Ecto neural progenitor cell (in vitro differentiated cells): Measurements from ENCODE around the gene SPANXC.
"Not testable (repeated sequence)": the region's sequence is repeated elsewhere in the genome, so short reads cannot be mapped to it uniquely, and the experiment has no call there.

Experiments used
- DNase-seq: peaks from one replicate; pipeline ENCODE4 v3.0.0-alpha.2; 2018; ENCODE audit warnings: low spot score

Gene SPANXC, protein sequence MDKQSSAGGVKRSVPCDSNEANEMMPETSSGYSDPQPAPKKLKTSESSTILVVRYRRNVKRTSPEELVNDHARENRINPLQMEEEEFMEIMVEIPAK

DNA sequence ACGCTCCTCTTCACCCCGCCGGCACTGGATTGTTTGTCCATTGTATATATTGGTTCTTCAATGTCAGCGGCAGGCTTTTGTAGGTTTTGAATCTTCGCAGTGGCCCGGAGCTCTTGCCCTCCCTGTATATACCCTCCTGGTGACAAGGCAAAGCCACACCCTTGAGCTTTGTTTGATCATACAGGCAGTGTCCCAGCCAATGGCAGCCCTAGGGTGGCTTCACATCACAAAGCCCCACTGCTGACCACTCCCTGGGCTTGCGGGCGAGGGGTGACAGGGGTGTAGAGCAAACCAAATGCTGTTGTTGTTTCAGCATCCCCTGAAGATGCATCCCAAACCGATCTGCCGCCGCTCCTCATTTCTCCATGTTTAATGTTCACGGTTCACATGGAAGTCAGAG lies at the start of gene SPANXC:
TSS of gene SPANXC (minus strand) at position 101 of the 400 bp plus-strand sequence. CDS start at position 41, 60 bp downstream.
- not testable (repeated sequence) for DNase-seq

DNA sequence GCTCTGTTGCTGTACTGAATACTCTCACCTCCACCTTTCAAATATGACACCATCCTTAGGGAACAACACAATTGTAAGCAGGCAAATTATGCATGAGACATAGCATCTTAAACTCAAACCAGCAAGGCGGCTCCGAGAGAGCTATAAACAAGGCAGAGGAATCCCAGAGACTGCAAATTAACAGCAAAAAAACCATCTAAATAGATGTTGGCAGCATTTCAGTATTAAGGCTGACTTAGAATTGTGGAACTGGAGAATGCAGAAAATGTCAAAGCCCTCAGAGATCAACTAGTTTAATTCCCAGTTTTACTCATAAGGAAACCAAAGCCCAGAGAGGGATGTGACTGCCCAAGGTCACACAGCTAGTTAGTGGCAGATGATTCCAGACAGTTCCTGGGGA lies 37.2 kb upstream of the SPANXC start:
- no peak for DNase-seq

DNA sequence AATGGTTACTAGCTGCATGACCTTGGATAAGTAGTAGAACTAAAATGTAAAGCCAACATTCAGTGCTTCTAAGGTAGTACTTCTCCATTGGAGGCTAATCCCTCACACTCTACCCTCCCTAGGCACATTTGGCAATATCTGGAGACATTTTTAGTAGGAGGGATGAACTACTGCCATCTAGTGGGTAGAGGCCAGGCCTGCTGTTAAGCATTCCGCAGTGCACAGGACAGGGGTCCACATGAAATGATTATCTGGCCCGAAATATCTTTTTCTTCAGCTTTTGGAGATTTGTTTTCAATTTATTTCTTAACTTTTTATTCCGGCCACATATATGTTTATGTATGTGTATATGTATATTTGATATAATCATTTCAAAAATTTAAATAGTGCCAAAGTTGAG lies 36.0 kb upstream of the SPANXC start:
- DNase-seq = no peak

DNA sequence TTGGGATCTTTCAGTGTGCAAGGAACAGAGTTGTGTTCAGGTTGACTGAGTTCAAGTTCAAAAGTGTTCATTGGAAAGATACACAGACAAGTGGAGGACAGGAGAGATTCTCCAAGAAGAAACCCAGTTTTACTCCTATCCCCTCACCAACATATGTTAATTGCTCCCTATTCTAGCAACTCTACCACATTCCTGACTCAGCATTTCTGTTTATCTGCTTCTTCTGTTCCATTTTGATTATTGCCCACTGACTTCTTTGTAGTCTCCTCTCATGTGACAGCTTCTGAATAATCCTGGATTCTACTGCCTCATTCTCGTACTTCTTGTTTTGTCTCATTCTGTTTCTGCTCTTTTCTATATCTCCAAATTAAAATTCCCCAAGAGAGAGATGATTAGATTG lies 15.8 kb upstream of the SPANXC start:
- no peak for DNase-seq

DNA sequence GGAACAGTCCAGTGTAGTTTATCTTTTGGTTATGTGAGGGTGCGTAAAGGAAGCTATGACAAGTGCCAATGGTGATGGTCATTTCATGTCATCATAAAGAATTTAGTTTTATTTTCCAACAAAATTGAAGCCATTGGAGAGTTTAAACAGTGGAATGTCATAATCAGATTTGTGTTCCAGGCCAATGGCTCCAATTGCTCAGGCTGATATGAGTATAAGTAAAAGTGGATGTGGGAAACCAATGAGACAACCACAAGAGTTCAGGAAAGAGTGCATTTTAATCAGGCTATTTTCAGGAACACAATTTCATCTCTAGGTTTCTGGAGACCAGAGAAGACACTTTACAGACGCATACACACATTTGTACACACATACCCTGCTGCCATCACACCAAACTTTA lies 20.7 kb downstream of the SPANXC start:
- DNase-seq = no peak

DNA sequence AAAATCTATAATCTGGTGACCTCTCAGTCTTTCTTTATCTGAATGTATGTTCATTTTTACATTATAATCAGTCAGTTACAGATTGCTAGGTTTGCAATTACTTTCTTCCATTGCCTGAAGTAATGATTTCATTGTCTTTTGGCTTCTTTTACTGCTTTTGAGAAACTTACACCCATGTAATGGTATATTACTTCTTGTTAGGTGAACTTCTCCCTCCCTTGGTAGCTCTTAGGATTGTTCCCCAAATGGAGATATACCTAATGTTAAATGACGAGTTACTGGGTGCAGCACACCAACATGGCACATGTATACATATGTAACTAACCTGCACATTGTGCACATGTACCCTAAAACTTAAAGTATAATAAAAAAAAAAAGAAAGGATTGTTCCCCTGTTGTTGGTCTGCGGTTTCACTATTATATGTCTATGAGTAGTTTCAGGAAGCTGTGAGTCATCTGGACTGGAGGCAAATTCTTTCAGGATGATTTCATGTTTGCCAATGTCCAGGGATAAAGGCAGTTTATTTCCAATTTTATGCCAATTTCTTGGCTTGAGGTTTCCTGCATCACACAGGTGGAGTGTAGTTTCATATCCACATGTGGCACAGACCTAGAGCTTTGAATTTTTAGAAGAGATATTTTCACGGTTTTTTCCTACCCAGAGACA lies 21.8 kb downstream of the SPANXC start:
- DNase-seq = no peak

DNA sequence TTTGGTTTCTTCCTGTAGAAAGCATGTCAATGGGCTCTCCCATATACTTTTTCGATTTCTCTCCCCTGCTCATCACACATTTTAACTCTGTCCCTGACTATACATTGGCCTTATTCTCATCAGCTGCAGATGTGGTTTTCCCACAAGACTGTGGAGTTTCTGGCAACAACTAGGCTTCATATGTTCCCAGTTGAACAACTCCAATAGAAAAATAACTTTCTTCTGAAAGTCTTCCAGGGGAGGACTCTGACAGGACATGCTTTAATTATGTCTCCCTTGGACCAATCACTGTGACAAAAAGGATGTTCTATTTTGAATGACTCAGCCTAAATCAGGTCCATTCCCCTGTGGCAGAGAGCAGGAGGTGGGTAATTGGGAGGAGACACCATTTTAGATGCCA lies 28.1 kb downstream of the SPANXC start:
- DNase-seq = no peak

DNA sequence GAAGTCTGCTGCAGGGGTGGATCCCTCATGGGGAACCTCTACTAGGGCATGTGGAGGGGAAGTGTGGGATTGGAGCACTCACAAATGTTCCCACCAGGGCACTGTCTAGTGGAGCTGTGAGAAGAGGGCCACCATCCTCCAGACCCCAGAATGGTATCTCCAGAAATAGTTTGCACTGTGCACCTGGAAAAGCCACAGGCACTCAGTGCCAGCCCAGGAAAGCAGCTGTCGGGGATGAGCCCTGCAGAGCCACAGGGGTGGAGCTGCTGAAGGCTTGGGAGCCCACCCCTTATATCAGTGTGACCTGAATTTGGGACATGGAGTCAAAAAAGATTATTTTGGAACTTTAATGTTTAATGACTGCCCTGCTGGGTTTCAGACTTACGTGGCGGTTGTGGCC lies 40.4 kb downstream of the SPANXC start:
- DNase-seq = no peak
